Fibroblast of mammary gland (primary cell): ENCODE data around the gene SORCS3.

Experiments used
- DNase-seq: peaks from one replicate; pipeline ENCODE4 v3.0.0-alpha.2; 2010; ENCODE audit warnings: low read depth
- H3K4me3 ChIP-seq: 2 replicates; pipeline ENCODE4 v1.5.1; 2011; ENCODE audit warnings: low read depth, mild to moderate bottlenecking, low read length, moderate library complexity; ENCODE audit not compliant: control insufficient read depth
- TF ChIP-seq, protein P1 (sequence below): conservative IDR thresholded peaks from 2 replicates; pipeline ENCODE4 v1.5.1; 2011; ENCODE audit warnings: low read depth, low read length, inconsistent platforms; ENCODE audit not compliant: control insufficient read depth, insufficient read depth

SORCS3 gene

DNA sequence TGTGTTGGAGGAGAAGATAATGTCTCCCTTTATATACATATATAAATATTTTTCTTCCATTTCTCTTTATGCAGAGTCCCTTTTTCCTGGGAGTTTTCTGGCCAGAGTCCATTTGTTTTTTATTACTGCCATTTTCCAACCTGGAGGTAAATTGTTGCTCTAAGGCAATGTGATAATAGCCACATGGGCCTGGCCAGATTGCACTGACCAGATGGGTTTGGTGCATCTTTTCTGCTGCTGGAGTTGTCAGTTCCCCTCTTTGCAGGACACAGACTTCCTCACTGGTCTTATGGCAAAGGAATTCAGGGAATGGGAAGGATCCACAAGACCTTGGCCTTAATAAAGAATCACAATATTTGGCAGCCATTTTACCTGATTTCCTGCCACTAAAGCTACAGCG is 254.9 kb downstream of the SORCS3 start:
- TF ChIP-seq, protein P1, sequence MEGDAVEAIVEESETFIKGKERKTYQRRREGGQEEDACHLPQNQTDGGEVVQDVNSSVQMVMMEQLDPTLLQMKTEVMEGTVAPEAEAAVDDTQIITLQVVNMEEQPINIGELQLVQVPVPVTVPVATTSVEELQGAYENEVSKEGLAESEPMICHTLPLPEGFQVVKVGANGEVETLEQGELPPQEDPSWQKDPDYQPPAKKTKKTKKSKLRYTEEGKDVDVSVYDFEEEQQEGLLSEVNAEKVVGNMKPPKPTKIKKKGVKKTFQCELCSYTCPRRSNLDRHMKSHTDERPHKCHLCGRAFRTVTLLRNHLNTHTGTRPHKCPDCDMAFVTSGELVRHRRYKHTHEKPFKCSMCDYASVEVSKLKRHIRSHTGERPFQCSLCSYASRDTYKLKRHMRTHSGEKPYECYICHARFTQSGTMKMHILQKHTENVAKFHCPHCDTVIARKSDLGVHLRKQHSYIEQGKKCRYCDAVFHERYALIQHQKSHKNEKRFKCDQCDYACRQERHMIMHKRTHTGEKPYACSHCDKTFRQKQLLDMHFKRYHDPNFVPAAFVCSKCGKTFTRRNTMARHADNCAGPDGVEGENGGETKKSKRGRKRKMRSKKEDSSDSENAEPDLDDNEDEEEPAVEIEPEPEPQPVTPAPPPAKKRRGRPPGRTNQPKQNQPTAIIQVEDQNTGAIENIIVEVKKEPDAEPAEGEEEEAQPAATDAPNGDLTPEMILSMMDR: no peak
- no peak for DNase-seq
- no peak overlapping the region for H3K4me3 ChIP-seq

DNA sequence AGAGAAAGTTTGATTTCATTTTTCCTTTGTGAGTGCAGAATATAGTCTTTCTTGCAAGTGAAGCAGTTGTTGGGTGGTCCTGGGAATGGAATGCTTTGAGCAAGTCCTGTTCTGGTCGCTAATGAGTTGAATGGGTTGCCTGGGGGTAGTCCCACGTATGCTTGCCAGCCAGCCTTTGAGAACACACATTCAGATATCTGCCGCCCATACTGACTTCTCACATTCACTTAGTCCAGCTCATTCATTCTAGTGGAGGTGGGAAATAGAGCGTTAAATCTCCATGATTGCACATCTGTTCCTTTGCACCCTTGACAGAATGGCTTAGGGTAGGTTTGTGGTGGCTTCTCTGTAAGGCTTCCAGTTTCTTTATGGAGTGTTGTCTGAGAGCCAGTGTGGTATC is 256.6 kb downstream of the SORCS3 start:
- no peak overlapping the region for H3K4me3 ChIP-seq
- TF ChIP-seq, protein P1: no peak
- DNase-seq: no peak

DNA sequence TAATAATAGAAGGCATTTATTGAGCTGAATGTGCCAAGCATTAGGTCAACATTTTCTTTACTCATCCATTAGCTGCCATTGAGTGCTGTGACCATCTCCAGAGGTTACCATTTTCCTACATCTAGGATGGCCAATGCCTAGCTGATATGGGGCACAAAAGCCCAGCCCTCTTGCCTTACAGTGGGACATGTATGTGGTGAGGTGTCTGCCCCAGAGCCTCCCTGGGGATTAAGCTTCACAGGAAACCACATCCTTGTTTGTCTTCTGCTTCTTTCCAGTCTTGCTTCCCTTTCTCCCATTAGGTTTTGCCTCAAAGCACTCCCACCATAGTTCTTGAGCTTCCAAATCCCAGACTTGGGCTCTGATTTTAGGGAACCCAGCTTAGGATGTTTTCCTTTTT is 258.7 kb downstream of the SORCS3 start:
- no peak overlapping the region for H3K4me3 ChIP-seq
- TF ChIP-seq, protein P1: no peak
- DNase-seq: no peak

DNA sequence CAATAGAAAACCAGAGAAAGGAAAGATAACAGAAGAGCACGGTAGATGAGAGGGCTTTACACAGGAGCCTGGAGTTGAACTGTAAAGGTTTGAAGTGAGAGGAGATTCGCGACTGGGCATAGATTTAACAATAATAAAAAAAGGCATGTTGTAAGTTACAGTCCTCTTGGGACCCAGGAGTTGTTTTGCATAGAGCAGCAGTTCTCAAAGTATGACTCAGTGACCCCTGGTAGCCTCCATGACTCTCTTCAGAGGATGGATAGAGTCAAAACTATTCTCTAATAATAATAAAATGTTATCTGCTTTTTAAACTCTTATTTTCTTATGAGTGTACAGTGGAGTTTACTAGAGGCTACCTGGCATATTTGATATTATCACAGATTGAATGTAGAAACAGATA is 262.3 kb downstream of the SORCS3 start:
- TF ChIP-seq, protein P1: no peak
- H3K4me3 ChIP-seq: no peak overlapping the region
- DNase-seq: peak; percentile 38

DNA sequence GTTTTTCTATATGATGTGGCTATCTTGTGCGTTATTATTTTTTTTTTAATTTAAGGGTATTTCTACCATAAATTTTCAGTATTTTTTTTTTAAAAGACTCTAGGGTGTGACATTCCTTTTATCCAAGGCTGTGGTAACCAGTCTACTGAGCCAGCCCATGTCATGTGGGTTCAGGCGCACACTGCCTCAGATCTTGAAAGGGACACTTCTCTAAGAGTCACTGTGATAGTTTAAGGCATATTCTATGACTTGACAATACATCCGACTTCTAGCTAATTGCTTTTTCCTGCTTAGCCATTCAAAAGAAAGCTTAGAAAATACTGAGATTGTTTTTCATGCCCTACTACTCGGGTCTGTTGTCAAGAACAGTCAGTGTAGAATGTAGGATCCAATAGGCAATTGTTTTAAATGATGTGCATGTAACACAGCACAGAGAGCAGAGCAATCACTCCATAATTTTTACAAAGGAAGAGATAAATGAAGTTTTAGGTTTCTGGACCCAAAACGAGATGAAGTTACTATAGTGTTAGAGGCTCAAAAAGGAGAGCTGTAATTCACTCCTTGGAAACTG is 263.7 kb downstream of the SORCS3 start:
- TF ChIP-seq, protein P1: no peak
- DNase-seq: no peak
- H3K4me3 ChIP-seq: no peak overlapping the region

DNA sequence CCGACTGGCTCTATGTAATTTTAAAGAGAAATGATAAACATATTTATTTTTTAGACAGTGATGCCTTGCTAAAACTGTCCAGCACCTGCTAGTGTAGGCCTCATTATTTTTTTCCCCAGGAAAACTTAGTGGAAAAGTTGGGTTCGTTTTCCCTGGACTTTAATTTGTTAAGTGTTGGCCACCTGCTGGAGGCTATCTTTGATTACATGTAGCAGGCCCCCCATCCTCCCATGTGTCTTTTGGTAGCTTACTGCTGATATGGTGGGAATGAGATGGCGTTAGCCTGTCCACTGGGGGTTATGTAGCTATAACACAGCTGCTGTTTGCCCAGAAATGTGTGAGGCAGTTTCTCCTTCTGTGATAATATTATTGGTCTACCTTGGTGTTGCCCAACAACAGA is 265.0 kb downstream of the SORCS3 start:
- TF ChIP-seq, protein P1: no peak
- no peak for DNase-seq
- H3K4me3 ChIP-seq: no peak overlapping the region

DNA sequence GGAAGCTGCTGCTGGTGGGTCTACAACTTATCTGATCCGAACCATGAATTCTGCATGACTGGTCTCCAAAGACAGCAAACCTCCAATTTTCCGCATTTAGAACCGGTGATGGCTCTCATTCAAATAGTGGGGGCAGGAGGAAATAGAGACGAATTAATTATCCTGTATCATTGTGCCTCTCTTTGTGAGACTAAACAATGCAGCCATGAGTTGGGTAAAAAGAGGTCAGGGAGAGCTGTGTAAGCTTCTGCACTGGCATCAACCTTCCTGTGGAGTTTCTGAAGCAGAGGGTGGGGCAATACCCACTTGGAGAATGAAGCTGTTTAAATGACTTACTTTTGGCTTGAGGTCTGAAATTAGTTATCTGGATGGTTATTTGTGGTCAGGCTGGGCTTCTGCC is 266.4 kb downstream of the SORCS3 start:
- no peak for DNase-seq
- no peak overlapping the region for H3K4me3 ChIP-seq
- TF ChIP-seq, protein P1: no peak
